Measurements from ENCODE around the gene RAB40C.

The RAB40C gene, protein sequence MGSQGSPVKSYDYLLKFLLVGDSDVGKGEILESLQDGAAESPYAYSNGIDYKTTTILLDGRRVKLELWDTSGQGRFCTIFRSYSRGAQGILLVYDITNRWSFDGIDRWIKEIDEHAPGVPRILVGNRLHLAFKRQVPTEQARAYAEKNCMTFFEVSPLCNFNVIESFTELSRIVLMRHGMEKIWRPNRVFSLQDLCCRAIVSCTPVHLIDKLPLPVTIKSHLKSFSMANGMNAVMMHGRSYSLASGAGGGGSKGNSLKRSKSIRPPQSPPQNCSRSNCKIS

DNA sequence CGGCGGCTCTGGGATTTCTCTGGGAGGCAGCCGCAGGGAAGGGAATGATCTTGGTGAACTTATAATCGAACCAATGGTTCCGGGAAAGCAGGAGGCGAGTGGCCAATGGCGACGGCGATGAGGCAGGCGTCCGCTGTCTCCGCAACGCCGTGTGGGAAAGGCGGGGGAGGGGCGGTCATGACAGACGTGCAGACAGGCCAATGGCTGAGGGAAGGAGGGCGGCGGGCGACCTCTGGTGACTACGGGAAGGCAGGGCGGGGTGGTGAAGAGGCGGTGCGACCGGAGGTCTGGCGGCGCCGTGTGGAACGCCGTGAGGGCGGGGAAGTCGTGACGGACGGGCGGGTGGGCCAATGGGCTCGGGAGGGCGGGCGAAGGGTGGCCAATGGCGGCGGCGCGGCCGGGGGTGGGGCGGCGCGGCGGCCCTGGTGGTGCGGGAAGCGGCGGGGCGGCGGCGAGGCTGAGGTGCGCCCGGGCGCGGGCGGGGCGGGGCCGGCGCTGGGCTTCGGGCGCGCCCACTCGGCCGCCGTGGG lies at the start of gene RAB40C:
TSS of gene RAB40C (plus strand) at position 409 of the 530 bp plus-strand sequence. CDS start 226 bp downstream, outside the sequence.
- H3K79me2 ChIP-seq (ENCODE audit: insufficient read depth, low read length): peaks cover 53% of the 10 kb centered on the region; the same call in 1 of the 2 replicates

GRCh38 chr16:540645-541340 lies 49.1 kb upstream of the RAB40C start:
- Histone ChIP-seq H3K79me2 (ENCODE audit: insufficient read depth, low read length) (no peaks in the 10 kb centered on the region), H4K20me1 (ENCODE audit: insufficient read depth, low read length, poor library complexity, severe bottlenecking) (no peaks in the 10 kb centered on the region)
- TF ChIP-seq, protein P1, sequence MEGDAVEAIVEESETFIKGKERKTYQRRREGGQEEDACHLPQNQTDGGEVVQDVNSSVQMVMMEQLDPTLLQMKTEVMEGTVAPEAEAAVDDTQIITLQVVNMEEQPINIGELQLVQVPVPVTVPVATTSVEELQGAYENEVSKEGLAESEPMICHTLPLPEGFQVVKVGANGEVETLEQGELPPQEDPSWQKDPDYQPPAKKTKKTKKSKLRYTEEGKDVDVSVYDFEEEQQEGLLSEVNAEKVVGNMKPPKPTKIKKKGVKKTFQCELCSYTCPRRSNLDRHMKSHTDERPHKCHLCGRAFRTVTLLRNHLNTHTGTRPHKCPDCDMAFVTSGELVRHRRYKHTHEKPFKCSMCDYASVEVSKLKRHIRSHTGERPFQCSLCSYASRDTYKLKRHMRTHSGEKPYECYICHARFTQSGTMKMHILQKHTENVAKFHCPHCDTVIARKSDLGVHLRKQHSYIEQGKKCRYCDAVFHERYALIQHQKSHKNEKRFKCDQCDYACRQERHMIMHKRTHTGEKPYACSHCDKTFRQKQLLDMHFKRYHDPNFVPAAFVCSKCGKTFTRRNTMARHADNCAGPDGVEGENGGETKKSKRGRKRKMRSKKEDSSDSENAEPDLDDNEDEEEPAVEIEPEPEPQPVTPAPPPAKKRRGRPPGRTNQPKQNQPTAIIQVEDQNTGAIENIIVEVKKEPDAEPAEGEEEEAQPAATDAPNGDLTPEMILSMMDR (conservative IDR thresholded peaks at IDR 0.05; ENCODE audit: low read length): no peak
- no peak for TF ChIP-seq EZH2phosphoT487 (IDR thresholded peaks at IDR 0.05; ENCODE audit: borderline replicate concordance)

More for the DNA sequence above, at the start of gene RAB40C:
- H3K9me3 ChIP-seq (ENCODE audit: insufficient read depth, low read depth, low read length): no peaks in the 10 kb centered on the region
- peaks cover 6% of the 10 kb centered on the region for H4K20me1 ChIP-seq (ENCODE audit: insufficient read depth, low read length, poor library complexity, severe bottlenecking)
- no peaks in the 10 kb centered on the region for H3F3A ChIP-seq (ENCODE audit: low read depth)
- H3K9me2 ChIP-seq (replicated peaks; ENCODE audit: low read depth, low read length): no peaks in the 10 kb centered on the region
- H2AFZ ChIP-seq (ENCODE audit: low read length): peak within 1 kb of the TSS; percentile 78
- H3K4me1 ChIP-seq (ENCODE audit: insufficient read depth, low read length, poor library complexity, severe bottlenecking): peaks cover 25% of the 10 kb centered on the region
- H3K27me3 ChIP-seq (ENCODE audit: insufficient read depth, low read length, poor library complexity, severe bottlenecking): no peaks in the 10 kb centered on the region
- peak within 1 kb of the TSS; percentile 85 for H3K4me2 ChIP-seq (ENCODE audit: low read depth, low read length, poor library complexity, severe bottlenecking)
- H3K9ac ChIP-seq (ENCODE audit: low read depth, low read length, poor library complexity, severe bottlenecking): peak within 1 kb of the TSS; percentile 85
- no peaks in the 10 kb centered on the region for H3K36me3 ChIP-seq (ENCODE audit: insufficient read depth, low read length)
- peak within 1 kb of the TSS; percentile 83 for H3K4me3 ChIP-seq (ENCODE audit: low read length, poor library complexity, severe bottlenecking)
- TF ChIP-seq, protein P1 (conservative IDR thresholded peaks at IDR 0.05; ENCODE audit: low read length): no peak
- no peak for TF ChIP-seq EZH2phosphoT487 (IDR thresholded peaks at IDR 0.05; ENCODE audit: borderline replicate concordance)

DNA sequence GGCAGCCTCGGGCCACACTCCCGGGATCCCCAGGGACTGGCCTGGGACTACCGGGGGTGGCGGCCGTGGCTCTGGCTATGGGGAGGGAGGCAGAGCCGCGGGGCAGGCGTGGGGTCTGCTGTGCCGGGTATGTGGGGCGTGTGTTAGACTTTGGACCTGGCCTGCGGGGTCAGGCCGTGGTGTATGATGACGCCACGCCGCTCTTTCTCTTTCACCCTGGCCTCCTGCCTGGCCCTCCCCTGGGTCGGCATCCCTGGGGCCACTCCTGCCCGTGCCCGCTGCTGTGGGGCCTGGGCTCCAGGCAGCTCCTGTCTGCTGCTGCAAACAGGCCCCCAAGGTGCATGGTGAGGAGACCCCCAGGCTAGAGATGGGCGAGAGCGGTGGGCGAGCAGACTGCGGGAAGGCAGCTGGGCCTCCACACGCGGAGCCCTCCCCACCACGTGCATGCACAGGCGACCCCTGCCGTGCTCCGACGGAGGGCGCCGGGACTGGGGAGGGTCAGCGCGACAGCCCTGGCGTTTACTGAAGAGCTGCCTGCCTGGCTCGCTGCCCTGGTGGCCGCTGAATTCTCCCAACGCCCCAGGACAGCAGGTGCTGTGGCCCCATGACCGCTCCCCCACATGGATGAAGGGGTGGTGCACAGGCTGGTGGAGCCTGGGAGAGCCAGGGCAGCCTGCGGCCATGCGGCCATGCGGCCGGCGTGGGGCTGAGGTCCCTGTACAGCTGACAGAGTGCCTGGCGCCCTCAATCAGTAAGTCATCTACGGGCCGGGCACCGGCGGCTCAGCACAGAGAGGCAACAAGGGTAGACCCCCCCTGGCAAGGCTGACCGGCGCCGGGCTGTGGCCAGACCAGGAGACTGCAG lies 46.3 kb upstream of the RAB40C start:
- Histone ChIP-seq H3K9me2 (replicated peaks; ENCODE audit: low read depth, low read length) (no peaks in the 10 kb centered on the region), H3K27me3 (ENCODE audit: insufficient read depth, low read length, poor library complexity, severe bottlenecking) (no peaks in the 10 kb centered on the region), H3K4me2 (ENCODE audit: low read depth, low read length, poor library complexity, severe bottlenecking) (no peak overlapping the region), H3K79me2 (ENCODE audit: insufficient read depth, low read length) (no peaks in the 10 kb centered on the region), H4K20me1 (ENCODE audit: insufficient read depth, low read length, poor library complexity, severe bottlenecking) (no peaks in the 10 kb centered on the region), H3K4me1 (ENCODE audit: insufficient read depth, low read length, poor library complexity, severe bottlenecking) (no peaks in the 10 kb centered on the region), H3F3A (ENCODE audit: low read depth) (no peaks in the 10 kb centered on the region), H3K9ac (ENCODE audit: low read depth, low read length, poor library complexity, severe bottlenecking) (no peak overlapping the region), H3K36me3 (ENCODE audit: insufficient read depth, low read length) (no peaks in the 10 kb centered on the region), H3K4me3 (ENCODE audit: low read length, poor library complexity, severe bottlenecking) (no peak overlapping the region), H2AFZ (ENCODE audit: low read length) (no peak overlapping the region), H3K9me3 (ENCODE audit: insufficient read depth, low read depth, low read length) (no peaks in the 10 kb centered on the region)
- no peak for TF ChIP-seq EZH2phosphoT487 (IDR thresholded peaks at IDR 0.05; ENCODE audit: borderline replicate concordance)
- TF ChIP-seq, protein P1 (conservative IDR thresholded peaks at IDR 0.05; ENCODE audit: low read length): no peak

More at GRCh38 chr16:540645-541340, 49.1 kb upstream of the RAB40C start:
- Histone ChIP-seq H3K4me3 (ENCODE audit: low read length, poor library complexity, severe bottlenecking) (no peak overlapping the region), H2AFZ (ENCODE audit: low read length) (no peak overlapping the region), H3K4me2 (ENCODE audit: low read depth, low read length, poor library complexity, severe bottlenecking) (no peak overlapping the region), H3K27me3 (ENCODE audit: insufficient read depth, low read length, poor library complexity, severe bottlenecking) (no peaks in the 10 kb centered on the region), H3K36me3 (ENCODE audit: insufficient read depth, low read length) (no peaks in the 10 kb centered on the region), H3K9ac (ENCODE audit: low read depth, low read length, poor library complexity, severe bottlenecking) (no peak overlapping the region), H3K9me3 (ENCODE audit: insufficient read depth, low read depth, low read length) (no peaks in the 10 kb centered on the region), H3F3A (ENCODE audit: low read depth) (no peaks in the 10 kb centered on the region), H3K9me2 (replicated peaks; ENCODE audit: low read depth, low read length) (no peaks in the 10 kb centered on the region), H3K4me1 (ENCODE audit: insufficient read depth, low read length, poor library complexity, severe bottlenecking) (no peaks in the 10 kb centered on the region)

All from Loucy (cell line).